NCI-H2029 (cell line): ENCODE measurements around the gene TTC3.

Source experiments
- DNase-seq: peaks from one replicate; lab custom pipeline; 2025; lab: John Stamatoyannopoulos, UW

TTC3 gene

DNA sequence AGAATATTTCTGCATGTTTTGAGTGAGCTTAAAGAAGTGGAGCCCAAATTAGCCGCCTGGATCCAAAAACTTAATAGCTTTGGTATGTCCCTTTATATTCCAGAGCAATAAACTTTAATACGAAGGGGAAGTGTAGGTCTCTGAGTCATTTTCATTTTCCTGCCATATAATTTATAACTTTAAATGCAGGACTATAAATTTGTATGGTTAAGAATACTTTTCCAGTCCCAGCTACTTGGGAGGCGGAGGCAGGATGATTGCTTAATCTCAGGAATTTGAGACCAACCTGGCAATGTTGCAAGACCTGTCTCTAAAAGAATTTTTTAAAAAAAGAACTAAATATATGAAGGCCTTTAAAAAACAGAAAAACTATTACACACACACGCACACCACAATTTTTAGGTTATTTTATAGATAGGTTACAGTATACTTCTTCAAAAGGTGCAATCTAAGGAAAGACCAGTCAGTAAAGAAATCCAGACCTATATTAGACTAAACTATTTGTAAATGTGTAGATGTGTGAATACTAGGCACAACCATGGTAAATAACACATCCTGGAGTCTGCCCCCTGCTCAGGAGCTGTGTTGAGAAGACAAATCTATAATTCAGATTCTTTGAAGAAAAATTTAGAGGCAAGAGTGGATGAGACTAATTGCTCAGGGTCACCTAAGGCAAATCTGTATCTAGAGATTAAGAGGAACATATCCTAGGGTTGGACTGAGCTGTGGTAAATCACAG is 80.3 kb downstream of the TTC3 start:
- DNase-seq: no peak

- no peak for DNase-seq
These were observed 80.9 kb downstream of the TTC3 start for GRCh38 chr21:37153935-37154350.

DNA sequence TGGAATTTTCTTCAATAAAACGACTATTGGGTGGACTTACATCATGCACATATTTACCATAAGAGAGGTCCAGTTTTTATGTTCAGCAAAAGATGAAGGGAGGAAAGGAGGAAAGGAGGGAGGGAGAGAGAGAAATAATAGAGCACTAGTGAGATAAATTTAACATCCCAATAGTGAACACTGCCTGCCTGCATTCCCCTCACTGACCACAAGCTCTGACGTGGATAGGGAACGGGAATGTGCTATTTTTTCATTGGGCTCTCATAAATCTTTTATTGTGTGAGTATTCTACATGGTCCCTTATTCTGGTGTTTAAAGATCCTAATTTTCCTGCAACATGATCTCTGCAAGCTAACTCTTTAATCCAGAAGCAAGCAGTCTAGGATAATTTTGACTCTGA is 82.1 kb downstream of the TTC3 start:
- DNase-seq: no peak

GRCh38 chr21:37157938-37158337 is 84.9 kb downstream of the TTC3 start:
- no peak for DNase-seq

- DNase-seq: no peak
These were observed 86.2 kb downstream of the TTC3 start for GRCh38 chr21:37159053-37159776.

DNA sequence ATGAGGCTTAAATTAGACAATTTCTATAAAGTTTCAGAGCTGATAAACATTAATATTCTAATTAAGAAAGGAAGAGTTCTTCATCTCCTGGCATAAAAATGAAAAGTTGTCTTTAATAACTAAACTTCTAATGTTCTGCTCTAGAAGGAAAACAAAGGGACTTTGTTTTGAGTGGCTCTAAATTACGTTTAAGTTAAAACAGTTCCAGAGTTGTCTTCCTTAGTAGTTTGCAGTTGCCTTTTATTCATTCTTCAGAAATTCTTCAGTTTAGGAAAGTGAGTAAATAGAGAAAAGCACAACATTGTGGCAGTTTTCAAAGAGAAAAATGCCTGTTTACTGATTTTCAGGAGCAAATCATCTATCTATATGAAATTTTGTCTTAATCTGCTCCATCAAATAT is 86.9 kb downstream of the TTC3 start:
- DNase-seq: no peak

DNA sequence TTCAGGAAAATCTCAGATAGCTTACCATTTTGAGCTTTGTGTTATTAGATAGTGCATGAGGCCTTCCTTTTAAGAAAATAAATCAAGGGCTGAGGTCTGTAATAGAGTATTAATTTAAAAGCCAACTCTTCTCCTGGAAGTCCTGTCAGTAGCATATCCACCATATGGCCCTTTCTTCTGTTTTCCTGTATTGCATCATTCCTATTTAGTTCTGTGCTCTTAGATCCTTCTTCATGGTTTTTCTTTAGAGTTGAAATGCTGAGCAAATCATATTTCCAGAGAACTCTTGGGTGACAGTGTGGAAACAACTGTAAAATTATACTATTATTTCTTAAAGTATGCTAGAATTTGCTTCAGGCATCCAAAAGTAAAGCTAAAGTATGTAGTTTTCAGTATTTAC is 91.7 kb downstream of the TTC3 start:
- DNase-seq: no peak

- DNase-seq: no peak
These were observed 92.5 kb downstream of the TTC3 start for GRCh38 chr21:37165586-37165985.

GRCh38 chr21:37166733-37167132 is 93.7 kb downstream of the TTC3 start:
- no peak for DNase-seq

GRCh38 chr21:37168666-37169065 is 95.6 kb downstream of the TTC3 start:
- DNase-seq: no peak

DNA sequence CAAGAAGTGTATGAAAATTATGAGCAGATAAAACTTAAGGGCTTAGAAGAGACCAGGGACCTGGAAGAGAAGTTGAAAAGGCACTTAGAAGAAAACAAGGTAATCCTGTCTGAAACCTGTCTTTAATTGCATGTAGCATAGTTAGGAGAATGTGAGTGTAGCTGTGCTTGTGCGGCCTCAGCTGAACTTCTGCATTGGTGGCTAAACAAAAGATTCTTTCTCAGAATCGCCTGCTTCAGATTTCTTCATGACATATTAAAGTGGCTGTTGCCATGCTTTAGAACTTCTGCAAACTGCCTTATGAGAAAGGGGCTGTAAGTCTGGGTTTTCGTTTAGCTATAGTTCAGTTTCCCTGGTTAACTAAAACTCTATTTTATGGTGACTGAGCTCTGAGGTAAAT is 99.6 kb downstream of the TTC3 start:
- DNase-seq: no peak

DNA sequence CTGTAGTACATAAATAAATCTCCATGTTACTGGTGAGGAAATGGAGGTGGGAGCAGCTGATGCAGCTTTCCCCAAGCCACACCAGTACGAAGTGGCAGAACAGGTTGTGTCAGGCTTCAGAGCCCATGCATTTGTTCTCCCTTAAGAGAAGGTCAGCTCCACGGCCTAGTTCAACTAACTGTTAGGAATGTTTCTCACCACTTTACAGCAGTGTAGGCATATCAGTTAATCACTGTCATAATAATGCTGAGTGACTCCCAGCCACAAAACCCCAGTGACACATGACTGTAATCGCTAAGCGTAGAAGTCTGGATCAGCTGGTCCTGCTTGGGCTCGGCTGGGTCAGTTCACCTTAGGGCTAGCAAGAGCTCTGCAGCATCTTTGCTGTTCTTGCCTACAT is 103.7 kb downstream of the TTC3 start:
- no peak for DNase-seq

DNA sequence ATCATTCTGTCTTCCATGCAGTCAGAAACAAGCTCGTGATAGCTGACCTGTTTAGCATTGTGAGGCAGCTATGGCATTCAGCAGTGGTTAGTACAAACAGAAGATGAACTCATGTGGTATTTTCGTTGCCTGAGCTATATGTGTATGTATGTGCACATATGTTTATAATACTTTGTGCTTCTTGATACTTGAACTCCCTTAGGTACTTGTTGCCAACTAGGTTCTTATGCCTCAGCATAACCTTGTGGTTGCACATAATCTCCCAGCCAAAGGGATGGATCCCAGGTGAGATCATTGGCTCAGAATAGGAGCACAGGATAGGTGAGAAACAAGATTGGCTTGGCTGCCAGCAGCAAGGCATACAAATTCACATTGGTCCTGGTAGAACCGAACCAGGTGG is 108.0 kb downstream of the TTC3 start:
- DNase-seq: no peak

GRCh38 chr21:37182222-37182621 is 109.2 kb downstream of the TTC3 start:
- DNase-seq: peak; percentile 28

DNA sequence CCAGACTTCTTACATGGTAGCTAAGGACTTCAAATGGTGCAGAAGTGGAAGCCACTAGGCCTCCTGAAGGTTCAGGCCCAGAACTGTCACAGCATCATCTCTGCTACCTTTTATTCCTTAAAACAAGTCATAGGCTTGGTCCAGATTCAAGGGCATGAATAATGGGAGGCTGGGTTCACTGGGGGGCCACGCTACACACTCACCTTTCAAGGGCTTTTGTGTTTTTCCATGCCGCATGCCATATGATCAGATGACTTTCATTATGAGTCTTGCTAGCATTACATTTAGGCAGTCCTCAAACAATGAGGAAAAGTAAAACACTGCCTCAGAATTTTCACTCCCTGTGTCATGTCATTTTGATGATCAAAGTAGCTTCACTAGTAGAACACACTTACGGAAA is 110.7 kb downstream of the TTC3 start:
- no peak for DNase-seq

DNA sequence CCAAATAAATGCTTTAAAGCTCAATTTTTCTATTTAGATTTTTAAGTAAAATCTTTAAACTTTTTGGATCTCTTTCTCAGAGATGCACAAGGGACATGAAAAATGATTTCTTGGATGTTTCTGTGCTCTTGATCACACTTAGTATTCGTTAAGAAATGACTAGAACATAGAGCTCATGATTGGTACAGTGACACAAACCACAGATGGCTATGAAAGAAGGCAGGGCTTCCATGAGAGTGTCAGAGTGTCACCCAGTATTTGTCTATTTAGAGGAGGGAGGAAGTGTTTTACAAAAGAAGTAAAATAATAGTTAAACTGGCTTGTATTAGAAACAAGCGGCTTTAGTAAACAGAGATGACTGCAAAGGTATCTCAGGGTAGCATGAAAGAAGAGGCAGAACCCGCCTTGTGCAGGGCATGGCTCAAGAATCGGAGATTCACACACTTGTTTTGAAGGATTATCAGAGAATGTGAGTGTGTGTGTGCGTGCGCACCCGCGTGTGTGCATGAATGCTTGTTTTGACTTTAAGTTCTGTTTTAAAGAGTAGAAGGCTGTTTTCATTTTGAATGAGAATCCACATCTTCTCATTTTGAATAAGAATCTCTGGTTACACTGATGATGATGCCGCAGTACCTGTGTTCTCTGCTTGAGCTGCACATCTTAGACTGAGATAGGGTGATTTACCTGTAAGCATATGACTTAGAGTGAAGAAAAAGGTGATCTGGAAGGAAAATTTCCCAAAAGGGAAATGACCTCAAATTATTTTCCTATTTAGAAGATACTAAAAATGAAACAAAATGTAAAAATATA is 111.9 kb downstream of the TTC3 start:
- DNase-seq: no peak

GRCh38 chr21:37186983-37187382 is 113.9 kb downstream of the TTC3 start:
- no peak for DNase-seq

DNA sequence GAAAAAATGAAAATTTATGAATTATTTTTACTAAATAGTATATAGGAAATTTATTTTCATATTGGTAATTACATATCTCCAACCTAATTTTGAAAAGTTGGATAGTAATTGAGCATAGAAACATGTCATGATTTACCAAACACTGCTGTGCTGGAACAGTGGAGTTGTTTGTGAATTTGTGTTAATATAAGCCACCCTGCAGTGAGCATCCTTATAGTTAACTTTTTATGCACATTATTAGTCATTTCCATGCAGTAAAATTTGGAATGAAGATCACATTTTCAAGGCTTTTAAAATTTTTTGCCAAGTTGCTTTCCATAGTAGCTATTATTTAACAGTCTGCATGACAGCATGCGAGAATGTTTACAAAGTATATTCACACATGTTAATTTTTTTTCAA is 115.8 kb downstream of the TTC3 start:
- DNase-seq: no peak

DNA sequence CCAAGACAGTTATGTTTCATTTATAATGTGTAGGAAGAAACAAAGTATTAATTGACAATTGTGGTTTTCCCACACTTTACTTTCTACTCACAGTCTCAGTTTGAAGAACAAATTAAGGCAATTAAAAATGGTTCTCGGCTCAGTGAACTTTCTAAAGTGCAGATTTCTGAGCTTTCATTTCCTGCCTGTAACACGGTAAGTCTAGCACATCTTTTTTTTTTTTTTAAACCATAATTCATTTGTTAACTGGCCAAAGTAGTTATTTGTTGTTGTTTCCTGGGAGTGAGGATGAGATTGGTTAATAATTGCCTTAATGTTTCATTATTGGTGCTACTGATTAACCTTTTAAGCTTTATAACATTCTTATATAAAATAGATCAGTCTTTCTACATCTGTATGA is 119.0 kb downstream of the TTC3 start:
- no peak for DNase-seq

DNA sequence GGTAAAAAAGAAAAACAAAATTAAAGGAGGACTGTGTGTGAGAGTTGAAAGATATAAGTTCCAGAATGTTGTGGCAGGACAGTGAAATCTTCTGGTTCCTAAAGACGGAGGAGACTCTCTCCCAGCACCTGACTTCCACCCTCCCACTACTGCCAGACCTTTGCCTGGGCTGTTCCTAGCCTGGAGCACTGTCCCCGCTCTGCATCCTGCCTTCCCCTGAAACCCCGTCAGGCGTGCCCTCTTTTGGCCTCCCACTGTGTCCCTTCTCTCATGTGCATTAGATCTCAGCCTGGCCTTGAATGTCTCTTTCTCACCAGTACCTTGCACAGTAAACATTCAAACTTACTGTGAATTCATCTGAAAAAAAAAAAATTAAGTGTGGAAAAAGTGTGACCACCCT is 120.0 kb downstream of the TTC3 start:
- no peak for DNase-seq

GRCh38 chr21:37193676-37194075 is 120.6 kb downstream of the TTC3 start:
- DNase-seq: no peak

DNA sequence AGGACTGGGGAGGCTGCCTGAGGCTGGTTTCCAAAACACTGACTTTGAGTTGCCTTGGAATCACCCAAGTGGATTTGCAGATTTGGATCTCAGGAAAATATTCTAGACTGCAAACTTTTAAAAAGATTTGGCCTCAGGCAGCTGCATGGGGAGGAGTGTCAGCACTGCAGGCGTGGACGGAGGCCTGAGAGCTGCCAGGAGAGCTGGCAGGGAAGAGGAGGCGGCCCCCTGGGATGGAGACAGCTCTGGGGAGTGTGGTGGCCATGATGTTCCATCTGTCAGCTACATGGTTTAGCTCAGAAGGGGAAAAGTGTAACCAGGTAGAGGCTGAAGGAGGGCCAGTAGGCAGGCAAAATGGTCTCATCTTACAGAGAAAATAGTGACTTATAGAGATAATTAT is 122.0 kb downstream of the TTC3 start:
- no peak for DNase-seq

GRCh38 chr21:37195610-37196009 is 122.6 kb downstream of the TTC3 start:
- DNase-seq: no peak
